Ishikawa (cell line): ENCODE results near the gene FUT1.

Experiments
- CEBPB ChIP-seq: IDR thresholded peaks from 2 replicates; pipeline ENCODE4 v1.6.1; 2012
- CREB1 ChIP-seq: IDR thresholded peaks from 2 replicates; pipeline ENCODE4 v1.6.1; 2012; ENCODE audit warnings: low read depth
- EGR1 ChIP-seq: IDR thresholded peaks from 2 replicates; pipeline ENCODE4 v1.6.1; 2012
- EP300 ChIP-seq: IDR thresholded peaks from 2 replicates; pipeline ENCODE4 v1.6.1; 2012; ENCODE audit warnings: borderline replicate concordance
- FOXM1 ChIP-seq: IDR thresholded peaks from 2 replicates; pipeline ENCODE4 v1.6.1; 2012; ENCODE audit warnings: low read depth, borderline replicate concordance
- NFIC ChIP-seq: IDR thresholded peaks from 2 replicates; pipeline ENCODE4 v1.6.1; 2012
- RAD21 ChIP-seq: IDR thresholded peaks from 2 replicates; pipeline ENCODE4 v1.6.1; 2012; ENCODE audit warnings: low read depth
- TAF1 ChIP-seq: IDR thresholded peaks from 2 replicates; pipeline ENCODE4 v1.6.1; 2012; ENCODE audit warnings: low read depth, mild to moderate bottlenecking
- TCF12 ChIP-seq: IDR thresholded peaks from 2 replicates; pipeline ENCODE4 v1.6.1; 2012; ENCODE audit warnings: low read depth
- TEAD4 ChIP-seq: IDR thresholded peaks from 2 replicates; pipeline ENCODE4 v1.6.1; 2012
- YY1 ChIP-seq: IDR thresholded peaks from 2 replicates; pipeline ENCODE4 v1.6.1; 2012; ENCODE audit warnings: low read depth
- ZBTB7A ChIP-seq: IDR thresholded peaks from 2 replicates; pipeline ENCODE4 v1.6.1; 2012; ENCODE audit warnings: low read depth
- TF ChIP-seq, protein P1 (sequence below): IDR thresholded peaks from 2 replicates; pipeline ENCODE4 v1.6.1; 2012
- TF ChIP-seq, protein P2 (sequence below): IDR thresholded peaks from 2 replicates; pipeline ENCODE4 v1.6.1; 2012; ENCODE audit warnings: low read depth, mild to moderate bottlenecking
- TF ChIP-seq, protein P3 (sequence below): IDR thresholded peaks from 2 replicates; pipeline ENCODE4 v1.6.1; 2012

The FUT1 gene

DNA sequence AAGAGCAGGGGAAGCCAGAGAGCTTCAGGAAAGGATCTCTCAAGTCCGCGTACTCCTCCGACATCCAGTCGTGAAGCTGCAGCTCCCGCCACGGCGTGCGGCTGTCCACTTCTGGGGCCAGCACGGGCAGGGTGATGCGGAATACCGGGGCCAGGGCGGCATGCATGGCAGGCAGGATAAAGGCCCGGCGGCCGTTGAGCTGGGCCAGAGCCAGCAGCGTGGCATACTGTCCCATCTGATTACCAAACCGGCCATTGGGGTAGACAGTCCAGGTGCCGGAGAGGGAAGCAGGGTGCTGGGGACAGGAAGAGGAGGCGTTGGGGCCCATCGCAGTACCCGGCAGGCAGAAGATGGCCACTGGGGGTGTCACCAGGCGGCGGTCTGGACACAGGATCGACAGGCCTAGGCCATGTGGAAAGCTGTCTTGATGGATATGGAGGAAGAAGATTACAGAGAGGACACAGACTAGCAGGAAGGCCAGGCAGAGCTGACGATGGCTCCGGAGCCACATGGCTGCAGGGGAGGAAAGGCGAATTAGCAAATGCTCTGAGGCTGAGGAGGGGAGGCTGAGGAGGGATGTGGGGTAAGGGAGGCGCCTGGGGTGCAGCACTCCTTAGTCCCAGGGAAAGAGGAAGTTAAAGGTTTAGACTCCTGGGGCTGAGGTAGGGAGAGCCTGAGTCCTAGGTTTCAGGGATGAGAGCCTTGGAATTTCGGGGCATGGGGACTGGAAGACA is 1.5 kb downstream of the FUT1 start:
- TF ChIP-seq CREB1 (no peak), RAD21 (no peak), YY1 (no peak)

DNA sequence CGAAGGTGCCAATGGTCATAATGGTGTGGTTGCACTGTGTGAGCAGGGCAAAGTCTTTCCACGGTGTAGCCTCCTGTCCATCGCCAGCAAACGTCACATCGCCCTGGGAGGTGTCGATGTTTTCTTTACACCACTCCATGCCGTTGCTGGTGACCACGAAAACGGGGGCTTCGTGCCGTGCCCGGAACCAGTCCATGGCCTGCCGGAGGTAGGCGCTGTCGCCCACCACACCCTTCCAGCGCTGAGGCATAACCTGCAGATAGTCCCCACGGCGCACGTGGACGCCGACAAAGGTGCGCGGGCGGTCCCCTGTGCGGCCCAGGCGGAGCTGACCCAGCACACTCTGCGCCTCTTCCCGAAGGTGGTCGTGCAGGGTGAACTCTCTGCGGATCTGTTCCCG is 2.1 kb downstream of the FUT1 start:
- TF ChIP-seq EP300 (no peak), CREB1 (no peak), NFIC (no peak), TEAD4 (no peak), FOXM1 (no peak), CEBPB (no peak), YY1 (no peak), EGR1 (no peak)
- TF ChIP-seq, protein P1, sequence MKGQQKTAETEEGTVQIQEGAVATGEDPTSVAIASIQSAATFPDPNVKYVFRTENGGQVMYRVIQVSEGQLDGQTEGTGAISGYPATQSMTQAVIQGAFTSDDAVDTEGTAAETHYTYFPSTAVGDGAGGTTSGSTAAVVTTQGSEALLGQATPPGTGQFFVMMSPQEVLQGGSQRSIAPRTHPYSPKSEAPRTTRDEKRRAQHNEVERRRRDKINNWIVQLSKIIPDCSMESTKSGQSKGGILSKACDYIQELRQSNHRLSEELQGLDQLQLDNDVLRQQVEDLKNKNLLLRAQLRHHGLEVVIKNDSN: no peak
- TF ChIP-seq, protein P2, sequence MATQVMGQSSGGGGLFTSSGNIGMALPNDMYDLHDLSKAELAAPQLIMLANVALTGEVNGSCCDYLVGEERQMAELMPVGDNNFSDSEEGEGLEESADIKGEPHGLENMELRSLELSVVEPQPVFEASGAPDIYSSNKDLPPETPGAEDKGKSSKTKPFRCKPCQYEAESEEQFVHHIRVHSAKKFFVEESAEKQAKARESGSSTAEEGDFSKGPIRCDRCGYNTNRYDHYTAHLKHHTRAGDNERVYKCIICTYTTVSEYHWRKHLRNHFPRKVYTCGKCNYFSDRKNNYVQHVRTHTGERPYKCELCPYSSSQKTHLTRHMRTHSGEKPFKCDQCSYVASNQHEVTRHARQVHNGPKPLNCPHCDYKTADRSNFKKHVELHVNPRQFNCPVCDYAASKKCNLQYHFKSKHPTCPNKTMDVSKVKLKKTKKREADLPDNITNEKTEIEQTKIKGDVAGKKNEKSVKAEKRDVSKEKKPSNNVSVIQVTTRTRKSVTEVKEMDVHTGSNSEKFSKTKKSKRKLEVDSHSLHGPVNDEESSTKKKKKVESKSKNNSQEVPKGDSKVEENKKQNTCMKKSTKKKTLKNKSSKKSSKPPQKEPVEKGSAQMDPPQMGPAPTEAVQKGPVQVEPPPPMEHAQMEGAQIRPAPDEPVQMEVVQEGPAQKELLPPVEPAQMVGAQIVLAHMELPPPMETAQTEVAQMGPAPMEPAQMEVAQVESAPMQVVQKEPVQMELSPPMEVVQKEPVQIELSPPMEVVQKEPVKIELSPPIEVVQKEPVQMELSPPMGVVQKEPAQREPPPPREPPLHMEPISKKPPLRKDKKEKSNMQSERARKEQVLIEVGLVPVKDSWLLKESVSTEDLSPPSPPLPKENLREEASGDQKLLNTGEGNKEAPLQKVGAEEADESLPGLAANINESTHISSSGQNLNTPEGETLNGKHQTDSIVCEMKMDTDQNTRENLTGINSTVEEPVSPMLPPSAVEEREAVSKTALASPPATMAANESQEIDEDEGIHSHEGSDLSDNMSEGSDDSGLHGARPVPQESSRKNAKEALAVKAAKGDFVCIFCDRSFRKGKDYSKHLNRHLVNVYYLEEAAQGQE: no peak

DNA sequence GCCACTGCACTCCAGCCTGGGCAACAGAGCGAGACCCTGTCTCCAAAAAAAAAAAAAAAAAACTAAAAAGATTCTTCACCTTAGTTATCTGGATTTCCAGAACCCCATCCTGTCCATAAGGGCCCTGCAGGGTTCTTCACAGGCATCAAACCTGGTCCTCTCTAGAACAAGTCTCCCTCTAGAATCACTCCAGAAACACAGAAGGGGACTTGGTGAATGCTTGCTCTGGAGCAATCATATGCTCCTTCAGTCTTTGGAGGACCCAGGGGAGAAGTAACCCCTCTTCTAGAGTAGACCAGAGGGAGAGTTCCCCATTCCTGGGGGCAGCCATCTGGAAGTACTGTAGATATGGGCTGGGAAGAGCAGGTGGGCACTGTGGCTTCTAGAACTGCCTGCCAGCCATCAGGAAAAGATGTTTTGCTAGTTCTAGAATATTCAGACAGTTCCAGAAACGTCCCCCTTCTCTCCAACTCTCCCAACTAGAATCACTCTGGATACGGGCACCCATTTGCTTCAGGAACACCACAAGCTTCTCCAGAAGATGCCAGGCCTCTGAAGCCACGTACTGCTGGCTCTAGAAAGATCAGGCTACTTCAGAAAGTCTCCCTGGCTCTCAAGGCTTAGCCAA is 2.8 kb downstream of the FUT1 start:
- TF ChIP-seq YY1: no peak
- TF ChIP-seq, protein P1: no peak
- TF ChIP-seq TCF12: no peak
- TF ChIP-seq, protein P3, sequence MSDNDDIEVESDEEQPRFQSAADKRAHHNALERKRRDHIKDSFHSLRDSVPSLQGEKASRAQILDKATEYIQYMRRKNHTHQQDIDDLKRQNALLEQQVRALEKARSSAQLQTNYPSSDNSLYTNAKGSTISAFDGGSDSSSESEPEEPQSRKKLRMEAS: no peak
- TF ChIP-seq, protein P2: no peak
- TF ChIP-seq TAF1: no peak
- no peak for TF ChIP-seq RAD21
- TF ChIP-seq NFIC: no peak
- no peak for TF ChIP-seq FOXM1
- TF ChIP-seq CREB1: no peak
- no peak for TF ChIP-seq EP300
- no peak for TF ChIP-seq CEBPB
- no peak for TF ChIP-seq ZBTB7A
- no peak for TF ChIP-seq TEAD4

DNA sequence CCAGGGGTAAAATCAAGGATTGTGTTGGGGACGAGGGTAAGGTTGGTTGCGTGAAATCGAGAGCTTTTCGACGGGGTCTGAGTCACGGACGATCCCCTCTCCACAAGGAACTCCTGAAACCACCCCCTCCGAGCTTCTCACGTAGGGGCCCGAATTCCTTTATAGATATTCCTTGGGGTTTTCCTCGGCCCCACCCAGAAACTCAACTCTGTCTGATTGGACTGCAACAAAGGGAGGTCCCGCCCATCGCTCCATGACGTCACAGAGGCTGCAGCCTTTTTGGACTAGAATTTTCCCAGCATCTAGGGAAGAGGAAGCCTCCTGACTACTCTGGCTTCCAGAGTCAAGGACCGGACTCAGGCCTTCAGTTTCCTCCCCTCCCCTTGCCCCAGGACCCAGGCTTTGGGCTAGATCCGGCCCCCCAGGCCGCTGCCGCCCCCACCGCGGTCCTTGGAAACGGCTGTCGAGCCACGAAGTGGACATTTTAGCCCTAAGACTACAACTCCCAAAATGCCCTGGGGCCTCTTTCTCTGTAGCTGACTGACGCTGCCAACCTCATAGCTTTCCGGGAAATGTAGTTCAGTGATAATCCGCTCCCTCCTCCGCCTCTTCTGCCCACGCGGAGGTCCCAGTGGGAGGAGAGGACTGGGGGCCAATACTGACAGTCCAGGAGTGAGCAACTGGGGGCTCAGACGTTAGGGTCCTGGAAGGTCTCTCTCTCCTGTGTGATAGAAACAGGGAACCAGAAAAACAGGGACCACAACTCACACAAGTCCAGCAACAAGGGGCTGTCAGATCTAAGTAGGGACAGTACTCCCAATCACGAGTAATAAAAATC is 5.5 kb downstream of the FUT1 start, which contains the start of gene IZUMO1:
IZUMO1 (minus strand) TSS at position 172 of the 838 bp plus-strand sequence. CDS start 1,050 bp downstream, outside the sequence.
- TF ChIP-seq FOXM1 (no peak), YY1 (no peak), CEBPB (no peak), TAF1 (no peak), TEAD4 (no peak), EGR1 (no peak), EP300 (no peak), NFIC (no peak), ZBTB7A (no peak), RAD21 (no peak), CREB1 (no peak), TCF12 (no peak)
- TF ChIP-seq, protein P1: no peak
- TF ChIP-seq, protein P3: no peak
- TF ChIP-seq, protein P2: no peak
